H9 (cell line): Measurements from ENCODE around the gene CDH4. TPM values are rescaled to one million over a fixed set of nuclear protein-coding genes. Genes with fewer than 3 reads are reported as not detected.

Source experiments
- DNase-seq: peaks from one replicate; pipeline ENCODE4 v3.0.0-alpha.2; 2017
- H2AFZ ChIP-seq: one replicate; pipeline ENCODE4 v1.6.1; 2013; ENCODE audit warnings: mild to moderate bottlenecking, low read length, control low read depth, moderate library complexity
- H2AK5ac ChIP-seq: 2 replicates; pipeline ENCODE4 v1.6.1; 2013; ENCODE audit warnings: low read length, control low read depth, mixed read lengths; ENCODE audit not compliant: insufficient read length
- H2BK120ac ChIP-seq: one replicate; pipeline ENCODE4 v1.6.1; 2013; ENCODE audit warnings: low read depth, mild to moderate bottlenecking, low read length, control low read depth, inconsistent platforms; ENCODE audit not compliant: poor library complexity, severe bottlenecking
- H2BK12ac ChIP-seq: 2 replicates; pipeline ENCODE4 v1.6.1; 2013; ENCODE audit warnings: low read length, control low read depth, mixed read lengths, low read depth; ENCODE audit not compliant: insufficient read length
- H2BK15ac ChIP-seq: 2 replicates; pipeline ENCODE4 v1.6.1; 2013; ENCODE audit warnings: low read depth, low read length, control low read depth
- H2BK20ac ChIP-seq: one replicate; pipeline ENCODE4 v1.6.1; 2013; ENCODE audit warnings: low read depth, mild to moderate bottlenecking, low read length, control low read depth, inconsistent platforms; ENCODE audit not compliant: poor library complexity, severe bottlenecking
- H2BK5ac ChIP-seq: 2 replicates; pipeline ENCODE4 v1.6.1; 2013; ENCODE audit warnings: low read length, control low read depth, mixed read lengths; ENCODE audit not compliant: insufficient read length
- H3K14ac ChIP-seq: 2 replicates; pipeline ENCODE4 v1.6.1; 2013; ENCODE audit warnings: low read length, control low read depth; ENCODE audit not compliant: insufficient read depth
- H3K18ac ChIP-seq: 2 replicates; pipeline ENCODE4 v1.6.1; 2013; ENCODE audit warnings: low read depth, mild to moderate bottlenecking, mixed read lengths, low read length, control low read depth; ENCODE audit not compliant: insufficient read length
- H3K23ac ChIP-seq: 2 replicates; pipeline ENCODE4 v1.6.1; 2013; ENCODE audit warnings: low read length, control low read depth, mixed read lengths, low read depth; ENCODE audit not compliant: insufficient read length
- H3K23me2 ChIP-seq: 2 replicates; pipeline ENCODE4 v1.6.1; 2013; ENCODE audit warnings: low read depth, mild to moderate bottlenecking, mixed read lengths, low read length, control low read depth; ENCODE audit not compliant: insufficient read length, poor library complexity, severe bottlenecking
- H3K27ac ChIP-seq: 2 replicates; pipeline ENCODE4 v1.5.1; 2013; ENCODE audit warnings: low read length, control low read depth, mixed read lengths, low read depth; ENCODE audit not compliant: insufficient read length
- H3K27me3 ChIP-seq: 2 replicates; pipeline ENCODE4 v1.6.1; 2013; ENCODE audit warnings: low read length, control low read depth, inconsistent platforms; ENCODE audit not compliant: insufficient read depth
- H3K4ac ChIP-seq: 2 replicates; pipeline ENCODE4 v1.6.1; 2013; ENCODE audit warnings: low read depth, mild to moderate bottlenecking, control low read depth, inconsistent platforms, low read length, moderate library complexity
- H3K4me1 ChIP-seq: 2 replicates; pipeline ENCODE4 v1.6.1; 2013; ENCODE audit warnings: low read length, control low read depth, inconsistent platforms; ENCODE audit not compliant: insufficient read depth
- H3K4me2 ChIP-seq: 2 replicates; pipeline ENCODE4 v1.6.1; 2013; ENCODE audit warnings: low read length, control low read depth, mixed read lengths; ENCODE audit not compliant: insufficient read length, insufficient read depth
- H3K56ac ChIP-seq: 2 replicates; pipeline ENCODE4 v1.6.1; 2013; ENCODE audit warnings: low read depth, mild to moderate bottlenecking, mixed read lengths, low read length, control low read depth; ENCODE audit not compliant: insufficient read length
- H3K79me1 ChIP-seq: 2 replicates; pipeline ENCODE4 v1.6.1; 2013; ENCODE audit warnings: low read depth, mild to moderate bottlenecking, moderate library complexity, low read length, control low read depth, inconsistent platforms; ENCODE audit not compliant: insufficient read depth, poor library complexity, severe bottlenecking
- H3K79me2 ChIP-seq: 2 replicates; pipeline ENCODE4 v1.6.1; 2013; ENCODE audit warnings: low read length, control low read depth, inconsistent platforms; ENCODE audit not compliant: insufficient read depth
- H3K9ac ChIP-seq: 2 replicates; pipeline ENCODE4 v1.6.1; 2013; ENCODE audit warnings: low read length, control low read depth, mixed read lengths; ENCODE audit not compliant: insufficient read length; ENCODE audit errors: extremely low read depth
- H3K9me3 ChIP-seq: one replicate; pipeline ENCODE4 v1.6.1; 2013; ENCODE audit warnings: low read depth, low read length, inconsistent platforms; ENCODE audit not compliant: control insufficient read depth
- H3T11ph ChIP-seq: one replicate; pipeline ENCODE4 v1.6.1; 2013; ENCODE audit warnings: mild to moderate bottlenecking, low read length, control low read depth, inconsistent platforms
- H4K20me1 ChIP-seq: one replicate; pipeline ENCODE4 v1.6.1; 2013; ENCODE audit not compliant: control insufficient read depth, insufficient read length, insufficient read depth
- H4K5ac ChIP-seq: 2 replicates; pipeline ENCODE4 v1.6.1; 2013; ENCODE audit warnings: low read depth, mild to moderate bottlenecking, mixed read lengths, low read length, control low read depth; ENCODE audit not compliant: insufficient read length
- H4K8ac ChIP-seq: replicated peaks from 2 replicates; pipeline ENCODE4 v1.6.1; 2013; ENCODE audit warnings: low read length, control low read depth, mixed read lengths, low read depth; ENCODE audit not compliant: insufficient read length
- H4K91ac ChIP-seq: 2 replicates; pipeline ENCODE4 v1.6.1; 2013; ENCODE audit warnings: low read depth, mild to moderate bottlenecking, moderate library complexity, mixed read lengths, low read length, control low read depth; ENCODE audit not compliant: insufficient read length
- H3K27ac Mint-ChIP-seq, 3 experiments: 2 replicates in 2 of 3; 3 replicates in 1 of 3; pipeline ENCODE4 v1.8.0; 2020 to 2021; ENCODE audit warnings: mixed read lengths in 3 of 3, mild to moderate bottlenecking in 1 of 3, moderate library complexity in 1 of 3
- H3K27me3 Mint-ChIP-seq: 2 replicates; pipeline ENCODE4 v1.8.0; 2021; ENCODE audit warnings: low read depth, mild to moderate bottlenecking, moderate library complexity, mixed read lengths
- H3K36me3 Mint-ChIP-seq, 3 experiments: 2 replicates in 2 of 3; 3 replicates in 1 of 3; pipeline ENCODE4 v1.8.0; 2020 to 2021; ENCODE audit warnings: low read depth in 3 of 3, mixed read lengths in 3 of 3; ENCODE audit not compliant: insufficient read depth in 1 of 3
- H3K4me1 Mint-ChIP-seq, 2 experiments: 2 replicates each; pipeline ENCODE4 v1.8.0; 2020; ENCODE audit warnings: mixed read lengths in 2 of 2
- H3K4me3 Mint-ChIP-seq, 2 experiments: 2 replicates in 1 of 2; 3 replicates in 1 of 2; pipeline ENCODE4 v1.8.0; 2020 to 2021; ENCODE audit warnings: mild to moderate bottlenecking in 2 of 2, mixed read lengths in 2 of 2, moderate library complexity in 1 of 2
- H3K9me3 Mint-ChIP-seq, 2 experiments: 2 replicates in 1 of 2; 3 replicates in 1 of 2; pipeline ENCODE4 v1.8.0; 2020; ENCODE audit warnings: mild to moderate bottlenecking in 2 of 2, mixed read lengths in 2 of 2, moderate library complexity in 1 of 2
- CTCF ChIP-seq: fragments of 200-600 bp; sonication (generic); conservative IDR thresholded peaks from 3 replicates; pipeline ENCODE4 v1.8.0; 2021; ENCODE audit warnings: antibody characterized with exemption, mild to moderate bottlenecking
- WGBS: extraction: QIAGEN DNeasy Blood & Tissue Kit; methylation state at CpG from one replicate; pipeline ENCODE4 v1.1.7; 2013; ENCODE audit warnings: missing lambda C conversion rate, low lambda C conversion rate, mixed read lengths; ENCODE audit not compliant: insufficient read length; ENCODE audit errors: extremely low coverage; 5-methylcytosine and 5-hydroxymethylcytosine counted together
- total RNA-seq: library from RNA; stranded (reverse); gene quantifications from 2 replicates; pipeline ENCODE4 v1.2.1, GENCODE V29; 2021

The CDH4 gene
- total RNA-seq, 1 experiment from 2014 or later = 3.0 TPM

GRCh38 chr20:61296629-61297019, 44.6 kb downstream of the CDH4 start:
- WGBS = no CpG with 5 or more reads among the region's 14 CpGs
- H3T11ph ChIP-seq = no peak overlapping the region
- no peak overlapping the region for H2BK20ac ChIP-seq
- no peaks in the 10 kb centered on the region for H3K9me3 ChIP-seq
- no peak overlapping the region for H3K4me2 ChIP-seq
- H4K20me1 ChIP-seq = no peaks in the 10 kb centered on the region
- Mint-ChIP-seq H3K27me3 (peaks cover 15% of the 10 kb centered on the region), H3K36me3 (no peaks in the 10 kb centered on the region), H3K4me1 (peaks cover 6 to 10% of the 10 kb centered on the region in 2 experiments), H3K9me3 (no peaks in the 10 kb centered on the region), H3K4me3 (no peak overlapping the region), H3K27ac (no peak overlapping the region)
- H3K18ac ChIP-seq = no peak overlapping the region
- H3K79me2 ChIP-seq = no peaks in the 10 kb centered on the region
- H2AFZ ChIP-seq = no peak overlapping the region
- H3K79me1 ChIP-seq = no peaks in the 10 kb centered on the region
- H2BK12ac ChIP-seq = no peak overlapping the region
- no peak for DNase-seq
- no peak overlapping the region for H3K27ac ChIP-seq
- H4K91ac ChIP-seq = no peak overlapping the region
- no peak overlapping the region for H3K4ac ChIP-seq
- no peak overlapping the region for H2BK120ac ChIP-seq
- no peak overlapping the region for H2AK5ac ChIP-seq
- H3K56ac ChIP-seq = no peak overlapping the region
- H4K5ac ChIP-seq = no peak overlapping the region
- no peak overlapping the region for H2BK5ac ChIP-seq
- H3K14ac ChIP-seq = no peak overlapping the region; the same call in 1 of the 2 replicates
- H3K23ac ChIP-seq = no peak overlapping the region
- no peak overlapping the region for H2BK15ac ChIP-seq
- H3K23me2 ChIP-seq = no peaks in the 10 kb centered on the region
- no peaks in the 10 kb centered on the region for H3K27me3 ChIP-seq
- H3K9ac ChIP-seq = no peak overlapping the region
- no peaks in the 10 kb centered on the region for H3K4me1 ChIP-seq
- no peak overlapping the region for H4K8ac ChIP-seq
- no peak for TF ChIP-seq CTCF
